Aorta (tissue), 5 donors: ENCODE measurements around the gene LRCOL1. TPM values are rescaled to one million over a fixed set of nuclear protein-coding genes. Genes with fewer than 3 reads are reported as not detected.
"Not testable (repeated sequence)": the region's sequence is repeated elsewhere in the genome, so short reads cannot be mapped to it uniquely, and the experiment has no call there.

Source experiments
- ATAC-seq: fragments of 200-7000 bp; cut with Tn5 transposase; one replicate; pipeline ENCODE4 v1.9.1; 2022; ENCODE audit warnings: moderate library complexity; ENCODE audit not compliant: low FRiP score
- DNase-seq, 2 donors: peaks; one replicate each; pipeline ENCODE4 v3.0.0-alpha.2; 2020
- H3K27ac ChIP-seq, 2 donors: one replicate each; pipeline ENCODE4 v1.5.1; 2013; ENCODE audit warnings: low read length in 2 of 2, mild to moderate bottlenecking in 2 of 2, moderate library complexity in 2 of 2, control low read depth in 1 of 2, inconsistent platforms in 1 of 2, low read depth in 1 of 2
- H3K27me3 ChIP-seq, 2 donors: one replicate each; pipeline ENCODE4 v1.6.1; 2013; ENCODE audit warnings: control low read depth in 1 of 2, low read length in 1 of 2, mild to moderate bottlenecking in 1 of 2, moderate library complexity in 1 of 2; ENCODE audit not compliant: insufficient read depth in 2 of 2, control insufficient read depth in 1 of 2
- H3K36me3 ChIP-seq, 2 donors: one replicate each; pipeline ENCODE4 v1.6.1; 2013; ENCODE audit warnings: control low read depth in 1 of 2, low read length in 1 of 2, mild to moderate bottlenecking in 1 of 2; ENCODE audit not compliant: insufficient read depth in 2 of 2, control insufficient read depth in 1 of 2
- H3K4me1 ChIP-seq, 2 donors: one replicate each; pipeline ENCODE4 v1.6.1; 2013; ENCODE audit warnings: low read length in 2 of 2, control low read depth in 1 of 2, mild to moderate bottlenecking in 1 of 2, moderate library complexity in 1 of 2; ENCODE audit not compliant: insufficient read depth in 2 of 2, control insufficient read depth in 1 of 2
- H3K4me3 ChIP-seq, 2 donors: one replicate each; pipeline ENCODE4 v1.5.1; 2013; ENCODE audit warnings: low read length in 2 of 2, control low read depth in 1 of 2, mild to moderate bottlenecking in 1 of 2
- H3K9me3 ChIP-seq: one replicate; pipeline ENCODE4 v1.6.1; 2013; ENCODE audit warnings: mild to moderate bottlenecking, low read length; ENCODE audit not compliant: control insufficient read depth
- WGBS, 2 donors: extraction: QIAGEN DNeasy Blood & Tissue Kit; methylation state at CpG; one replicate each; pipeline ENCODE4 v1.1.7; 2013; 5-methylcytosine and 5-hydroxymethylcytosine counted together
- intact Hi-C, 2 donors: fragments of 100-400 bp; cut with DNase I; formaldehyde crosslinking; loops; one replicate each; pipeline versions ENCODE4 v1.14.2 to v1.15.0; 2022
- polyA plus RNA-seq, 2 donors: library from polyadenylated mRNA; stranded (reverse); fragments of 200-250 nt; gene quantifications; one replicate each; pipeline ENCODE4 v1.2.3, GENCODE V29; 2013
- total RNA-seq, 2 donors: library from RNA; stranded (reverse); fragmentation: NEBNext Ultra II Directional; extraction: Animal tissue kit (Norgen Biotek cat#: 25700); gene quantifications; one replicate each; pipeline ENCODE4 v1.2.1, GENCODE V29; 2021
- donor health status: healthy with polysubstance abuse.
- donor health status: Bipolar disorder and iron deficiency.
- donor health status: DM: no; HTN: no; CAD: no.
- donor health status: DM: no; HTN: no; CAD: no.
- donor health status: DM: yes; HTN: yes; CAD: no.

LRCOL1 gene
- total and polyA plus RNA-seq, 4 donors, result 0.59 to 1.2 TPM; not detected in 2

DNA sequence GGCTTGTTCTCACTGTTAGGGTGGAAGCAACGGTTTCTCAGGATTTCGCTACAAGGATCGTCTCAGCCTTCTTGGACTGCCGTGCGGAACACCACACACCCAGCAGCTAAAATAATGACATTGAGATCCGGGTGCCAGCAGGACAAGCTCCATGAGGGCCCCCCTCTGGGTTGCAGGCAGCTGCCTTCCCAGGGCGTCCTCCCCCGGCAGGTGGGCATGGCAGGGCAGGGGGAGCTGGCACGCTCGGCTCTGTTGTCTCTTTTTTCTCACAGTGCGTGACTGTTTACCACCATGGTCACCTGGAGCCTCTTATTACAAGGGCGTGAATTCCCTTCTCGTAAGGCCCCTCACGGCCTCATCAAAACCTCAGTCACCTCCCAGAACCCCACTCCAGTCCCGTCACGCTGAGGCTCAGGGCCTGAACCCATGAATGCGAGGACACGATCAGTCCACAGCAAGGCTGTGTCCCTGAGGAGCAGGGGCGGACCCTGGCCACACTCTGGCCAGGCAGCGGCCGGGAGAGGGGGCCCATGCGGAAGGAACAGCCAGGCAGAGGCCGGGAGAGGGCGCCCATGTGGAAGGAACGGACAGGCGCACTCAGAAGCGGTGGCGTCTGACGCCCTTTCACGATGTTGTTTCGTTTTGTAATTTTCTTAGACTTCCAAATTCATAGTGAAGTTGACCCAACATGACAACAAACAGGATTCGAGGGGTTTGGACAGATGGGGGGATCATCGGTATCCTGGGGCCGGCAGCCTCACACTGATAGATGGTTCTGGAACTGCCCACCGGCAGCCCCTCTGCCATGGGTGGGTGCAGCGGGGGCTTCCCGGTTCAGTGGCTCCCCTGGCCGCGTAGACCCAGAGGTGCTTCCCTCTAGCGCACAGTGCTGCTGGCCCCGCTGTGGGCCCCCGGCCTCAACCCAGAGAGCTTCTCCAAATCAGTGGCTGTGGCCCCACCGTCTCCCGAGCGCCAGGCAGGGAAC, 10.0 kb downstream of the LRCOL1 start:
- Histone ChIP-seq H3K4me3 (peak overlapping the region in 1 of 2 donors; percentile 6), H3K9me3 (no peaks in the 10 kb centered on the region), H3K4me1 (no peaks in the 10 kb centered on the region), H3K27me3 (no peaks in the 10 kb centered on the region), H3K36me3 (no peaks in the 10 kb centered on the region), H3K27ac (no peak overlapping the region)
- WGBS, 2 donors, result 19 to 28% methylated on average over 45 of the region's 45 CpGs
- peak; percentile 75 for ATAC-seq
- intact Hi-C loops, result no loop called here
- peak; percentile 78 to 89 for DNase-seq

DNA sequence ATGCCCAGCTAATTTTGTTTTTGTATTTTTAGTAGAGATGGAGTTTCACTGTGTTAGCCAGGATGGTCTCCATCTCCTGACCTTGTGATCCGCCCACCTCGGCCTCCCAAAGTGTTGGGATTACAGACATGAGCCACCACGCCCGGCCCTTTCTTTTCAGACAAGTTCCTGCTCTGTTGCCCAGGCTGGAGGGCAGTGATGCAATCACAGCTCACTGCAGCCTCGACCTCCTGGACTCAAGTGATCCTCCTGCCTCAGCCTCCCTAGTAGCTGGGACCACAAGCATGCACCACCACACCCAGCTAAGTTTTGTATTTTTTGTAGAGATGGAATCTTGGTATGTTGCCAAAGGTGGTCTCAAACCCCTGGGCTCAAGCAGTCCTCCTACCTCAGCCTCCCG, 10.9 kb downstream of the LRCOL1 start:
- DNase-seq, ATAC-seq, H3K4me3 ChIP-seq, H3K9me3 ChIP-seq, H3K27ac ChIP-seq, H3K4me1 ChIP-seq, H3K27me3 ChIP-seq, H3K36me3 ChIP-seq: not testable (repeated sequence)
- intact Hi-C loops, result loop anchor here in 1 of 2 donors (10.0 kb wide), 1 partner anchor 105 kb away; the partner anchor contains the start of gene FBRSL1
- 83 to 85% methylated on average over 6 of the region's 6 CpGs for WGBS, 2 donors

DNA sequence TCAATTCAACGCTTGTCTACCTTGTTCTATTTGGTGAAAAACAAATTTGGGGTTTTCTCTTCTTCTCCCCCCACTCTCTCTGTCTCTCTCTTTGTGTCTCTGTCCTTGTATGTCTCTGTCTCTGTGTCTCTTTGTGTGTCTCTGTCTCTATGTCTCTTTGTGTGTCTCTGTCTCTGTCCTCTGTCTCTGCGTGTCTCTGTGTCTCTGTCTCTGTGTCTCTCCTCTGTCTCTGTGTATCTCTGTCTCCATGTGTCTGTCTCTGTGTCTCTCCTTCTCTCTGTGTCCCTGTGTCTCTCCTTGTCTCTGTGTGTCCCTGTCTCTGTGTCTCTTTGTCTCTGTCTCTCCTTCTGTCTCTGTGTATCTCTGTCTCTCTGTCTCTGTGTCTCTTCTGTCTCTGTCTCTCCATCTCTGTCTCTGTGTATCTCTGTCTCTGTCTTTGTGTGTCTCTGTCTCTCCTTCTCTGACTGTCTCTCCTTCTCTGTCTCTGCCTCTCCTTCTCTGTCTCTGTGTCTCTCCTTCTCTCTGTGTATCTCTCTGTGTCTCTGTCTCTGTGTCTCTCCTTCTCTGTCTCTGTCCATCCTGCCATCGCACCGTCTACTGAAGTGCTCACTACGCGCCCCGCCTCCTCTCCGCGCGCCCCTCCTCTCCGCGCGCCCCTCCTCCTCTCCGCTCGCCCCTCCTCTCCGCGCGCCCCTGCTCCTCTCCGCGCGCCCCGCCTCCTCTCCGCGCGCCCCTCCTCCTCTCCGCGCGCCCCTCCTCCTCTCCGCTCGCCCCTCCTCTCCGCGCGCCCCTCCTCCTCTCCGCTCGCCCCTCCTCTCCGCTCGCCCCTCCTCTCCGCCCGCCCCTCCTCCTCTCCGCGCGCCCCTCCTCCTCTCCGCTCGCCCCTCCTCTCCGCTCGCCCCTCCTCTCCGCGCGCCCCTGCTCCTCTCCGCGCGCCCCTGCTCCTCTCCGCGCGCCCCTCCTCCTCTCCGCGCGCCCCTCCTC, 12.8 kb downstream of the LRCOL1 start:
- intact Hi-C loops, result loop anchor here in 1 of 2 donors (10.0 kb wide), 1 partner anchor 103 kb away; the partner anchor contains the start of gene FBRSL1
- whole genome bisulfite sequencing, 2 donors, result 4 to 10% methylated on average over 12 to 58 of the region's 58 CpGs
- no peaks in the 10 kb centered on the region for H3K36me3 ChIP-seq
- H3K9me3 ChIP-seq, result no peaks in the 10 kb centered on the region
- H3K27me3 ChIP-seq, result no peaks in the 10 kb centered on the region
- H3K4me3 ChIP-seq, result peak overlapping the region in 1 of 2 donors; percentile 29
- DNase-seq (no peak), ATAC-seq (no peak)
- H3K27ac ChIP-seq, result no peak overlapping the region
- H3K4me1 ChIP-seq, result no peaks in the 10 kb centered on the region

DNA sequence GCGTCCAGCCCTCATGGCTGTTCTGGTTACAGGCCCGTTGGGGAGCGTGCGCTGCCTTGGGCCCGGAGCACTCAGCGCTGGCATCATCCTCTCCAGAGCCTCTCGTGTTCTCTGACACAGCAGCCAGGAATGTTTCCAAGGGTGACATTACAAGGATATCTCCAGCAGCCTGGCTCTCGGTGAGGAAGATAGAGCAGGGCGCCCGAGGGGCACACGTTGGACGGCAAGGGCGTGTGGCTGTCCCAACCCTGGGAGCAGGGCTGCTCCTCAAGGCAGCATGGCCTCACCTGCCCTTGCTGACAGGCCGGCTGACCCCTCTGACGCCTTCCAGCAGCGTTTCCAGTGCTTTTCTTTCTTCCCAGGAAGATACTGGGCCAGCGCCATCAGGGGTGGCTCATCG, 14.4 kb downstream of the LRCOL1 start:
- H3K27me3 ChIP-seq, result no peaks in the 10 kb centered on the region
- H3K4me1 ChIP-seq, result no peaks in the 10 kb centered on the region
- H3K27ac ChIP-seq, result no peak overlapping the region
- DNase-seq (no peak), ATAC-seq (no peak)
- H3K4me3 ChIP-seq, result no peak overlapping the region
- 60 to 77% methylated on average over 18 of the region's 18 CpGs for WGBS, 2 donors
- no peaks in the 10 kb centered on the region for H3K9me3 ChIP-seq
- intact Hi-C loops, result loop anchor here in 1 of 2 donors (10.0 kb wide), 1 partner anchor 101 kb away; the partner anchor contains the start of gene FBRSL1
- no peaks in the 10 kb centered on the region for H3K36me3 ChIP-seq

DNA sequence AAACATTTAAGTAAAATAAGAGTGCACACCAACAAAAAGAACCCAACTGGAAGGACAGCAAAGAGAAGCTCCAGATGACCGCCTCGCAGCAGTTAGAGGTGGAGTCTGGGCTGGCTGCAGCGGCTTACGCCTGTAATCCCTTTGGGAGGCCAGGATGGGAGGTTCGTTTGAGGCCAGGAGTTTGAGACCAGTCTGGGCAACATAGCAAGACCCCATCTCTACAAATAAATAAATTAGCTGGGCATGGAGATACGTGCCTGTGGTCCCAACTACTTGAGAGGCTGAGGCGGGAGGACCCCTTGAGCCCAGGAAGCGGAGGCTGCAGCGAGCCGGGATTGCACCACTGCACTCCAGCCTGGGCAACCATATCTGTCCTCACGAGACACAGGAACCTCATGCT, 15.2 kb downstream of the LRCOL1 start:
- intact Hi-C loops, result loop anchor here in 1 of 2 donors (10.0 kb wide), 1 partner anchor 100 kb away; the partner anchor contains the start of gene FBRSL1
- Histone ChIP-seq H3K36me3 (no peaks in the 10 kb centered on the region), H3K4me3 (no peak overlapping the region), H3K4me1 (no peaks in the 10 kb centered on the region), H3K9me3 (no peaks in the 10 kb centered on the region), H3K27ac (no peak overlapping the region), H3K27me3 (no peaks in the 10 kb centered on the region)
- ATAC-seq, result no peak
- WGBS, 2 donors, result 84 to 86% methylated on average over 11 of the region's 11 CpGs
- DNase-seq, result no peak

DNA sequence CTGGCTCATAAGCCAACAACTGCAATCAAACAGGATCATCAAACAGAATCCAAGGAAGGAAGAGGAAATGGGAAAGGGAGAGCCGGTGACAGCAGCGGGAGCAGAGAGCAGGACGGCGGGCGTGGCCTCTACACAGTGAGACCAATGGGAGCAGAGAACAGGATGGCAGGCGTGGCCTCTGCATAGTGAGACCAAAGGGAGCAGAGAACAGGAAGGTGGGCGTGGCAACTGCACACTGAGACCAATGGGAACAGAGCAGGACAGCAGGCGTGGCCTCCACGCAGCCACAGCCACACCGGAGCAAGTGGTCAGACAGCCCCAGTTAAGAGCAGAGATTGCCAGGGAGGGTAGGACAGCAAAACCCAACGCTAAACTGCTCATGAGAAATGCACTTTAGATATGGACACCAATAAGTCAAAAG, 16.4 kb downstream of the LRCOL1 start:
- intact Hi-C loops, result loop anchor here in 1 of 2 donors (10.0 kb wide), 1 partner anchor 99 kb away; the partner anchor contains the start of gene FBRSL1
- peak; percentile 92 for ATAC-seq
- 22 to 43% methylated on average over 11 of the region's 11 CpGs for WGBS, 2 donors
- H3K4me1 ChIP-seq, result no peaks in the 10 kb centered on the region
- no peaks in the 10 kb centered on the region for H3K9me3 ChIP-seq
- H3K27me3 ChIP-seq, result no peaks in the 10 kb centered on the region
- H3K36me3 ChIP-seq, result no peaks in the 10 kb centered on the region
- no peak overlapping the region for H3K27ac ChIP-seq
- no peak overlapping the region for H3K4me3 ChIP-seq
- peak; percentile 92 for DNase-seq

DNA sequence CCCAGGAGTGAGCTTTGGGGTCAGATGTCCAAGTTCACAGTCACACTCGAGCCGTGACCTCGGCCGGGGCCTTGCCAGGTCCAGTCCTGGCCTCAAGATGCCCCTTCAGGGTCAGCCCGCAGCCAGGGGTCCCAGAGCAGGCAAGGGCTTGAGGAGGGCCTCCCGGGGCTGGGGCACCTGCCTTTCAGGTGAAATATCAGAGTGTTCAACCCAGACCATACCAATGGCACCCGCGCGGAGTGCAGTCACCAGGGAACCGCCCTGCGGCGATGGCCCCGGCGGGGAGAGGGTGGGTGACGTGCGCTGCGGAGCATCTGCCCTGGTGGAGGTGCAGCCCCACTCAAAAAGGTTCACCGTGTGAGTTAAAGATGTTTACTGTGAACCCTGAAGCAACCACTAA, 16.9 kb downstream of the LRCOL1 start:
- peak in 1 of 2 donors; percentile 32 for DNase-seq
- no peak for ATAC-seq
- Histone ChIP-seq H3K27ac (no peak overlapping the region), H3K9me3 (no peaks in the 10 kb centered on the region), H3K27me3 (no peaks in the 10 kb centered on the region), H3K4me1 (no peaks in the 10 kb centered on the region), H3K4me3 (no peak overlapping the region), H3K36me3 (no peaks in the 10 kb centered on the region)
- WGBS, 2 donors, result 84 to 86% methylated on average over 18 of the region's 18 CpGs
- intact Hi-C loops, result loop anchor here in 1 of 2 donors (10.0 kb wide), 1 partner anchor 99 kb away; the partner anchor contains the start of gene FBRSL1

DNA sequence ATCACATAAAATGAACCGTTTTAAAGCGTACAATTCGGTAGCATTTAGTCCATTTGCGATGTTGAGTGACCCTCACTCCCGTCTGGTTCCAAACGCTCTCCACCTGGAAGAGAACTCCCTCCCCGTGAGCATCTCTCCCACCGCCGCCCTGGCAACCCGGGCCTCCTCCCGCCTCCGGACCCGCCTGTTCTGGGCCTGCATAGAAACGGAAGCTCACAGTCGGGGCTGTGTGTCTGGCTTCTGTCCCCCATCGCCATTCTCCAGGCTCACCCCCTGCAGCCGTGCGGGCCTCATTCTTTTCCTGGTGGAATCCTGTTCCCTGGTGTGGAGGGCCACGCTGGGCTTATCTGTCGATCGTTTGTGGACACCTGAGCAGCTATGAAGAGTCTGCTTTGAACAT, 17.3 kb downstream of the LRCOL1 start:
- H3K36me3 ChIP-seq, result no peaks in the 10 kb centered on the region
- ATAC-seq (no peak), DNase-seq (no peak)
- intact Hi-C loops, result loop anchor here in 1 of 2 donors (10.0 kb wide), 1 partner anchor 98 kb away; the partner anchor contains the start of gene FBRSL1
- no peaks in the 10 kb centered on the region for H3K27me3 ChIP-seq
- no peaks in the 10 kb centered on the region for H3K4me1 ChIP-seq
- no peak overlapping the region for H3K4me3 ChIP-seq
- WGBS, 2 donors, result 86 to 92% methylated on average over 21 of the region's 21 CpGs
- no peaks in the 10 kb centered on the region for H3K9me3 ChIP-seq
- H3K27ac ChIP-seq, result no peak overlapping the region
